ENCODE data around the gene TBC1D14.

DNA sequence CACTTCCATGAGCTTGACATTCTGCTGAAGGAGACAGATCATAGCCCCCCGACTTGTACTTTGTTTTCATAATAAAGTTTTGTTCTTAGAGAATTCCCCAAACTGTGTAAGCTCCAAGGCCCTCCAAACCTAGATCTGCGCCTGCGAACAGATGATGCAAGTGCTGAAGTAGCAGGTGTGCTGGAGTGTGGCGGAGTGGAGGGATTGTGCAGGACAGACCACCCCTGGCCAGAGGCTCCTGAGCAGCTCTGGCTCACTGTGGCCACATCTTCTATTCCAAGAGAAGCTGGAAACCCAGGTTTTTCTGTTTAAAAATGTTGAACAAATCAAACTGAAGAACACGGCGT is 46.4 kb downstream of the TBC1D14 start:
- TF ChIP-seq GABPA (IDR thresholded peaks at IDR 0.05; ENCODE audit: low read depth) (no peak), POLR2AphosphoS5 (IDR thresholded peaks at IDR 0.05; ENCODE audit: low read depth, low read length) (no peak), EZH2phosphoT487 (IDR thresholded peaks at IDR 0.05; ENCODE audit: borderline replicate concordance, low read depth) (no peak), RFX5 (IDR thresholded peaks at IDR 0.05; ENCODE audit: low read length) (no peak), MXI1 (IDR thresholded peaks at IDR 0.05; ENCODE audit: low read depth, low read length) (no peak), NFIC (IDR thresholded peaks at IDR 0.05; ENCODE audit: borderline replicate concordance) (no peak), TAF1 (IDR thresholded peaks at IDR 0.05; ENCODE audit: borderline replicate concordance, low read depth, low read length) (no peak), JUND (IDR thresholded peaks at IDR 0.05) (no peak)
- TF ChIP-seq, protein P1, sequence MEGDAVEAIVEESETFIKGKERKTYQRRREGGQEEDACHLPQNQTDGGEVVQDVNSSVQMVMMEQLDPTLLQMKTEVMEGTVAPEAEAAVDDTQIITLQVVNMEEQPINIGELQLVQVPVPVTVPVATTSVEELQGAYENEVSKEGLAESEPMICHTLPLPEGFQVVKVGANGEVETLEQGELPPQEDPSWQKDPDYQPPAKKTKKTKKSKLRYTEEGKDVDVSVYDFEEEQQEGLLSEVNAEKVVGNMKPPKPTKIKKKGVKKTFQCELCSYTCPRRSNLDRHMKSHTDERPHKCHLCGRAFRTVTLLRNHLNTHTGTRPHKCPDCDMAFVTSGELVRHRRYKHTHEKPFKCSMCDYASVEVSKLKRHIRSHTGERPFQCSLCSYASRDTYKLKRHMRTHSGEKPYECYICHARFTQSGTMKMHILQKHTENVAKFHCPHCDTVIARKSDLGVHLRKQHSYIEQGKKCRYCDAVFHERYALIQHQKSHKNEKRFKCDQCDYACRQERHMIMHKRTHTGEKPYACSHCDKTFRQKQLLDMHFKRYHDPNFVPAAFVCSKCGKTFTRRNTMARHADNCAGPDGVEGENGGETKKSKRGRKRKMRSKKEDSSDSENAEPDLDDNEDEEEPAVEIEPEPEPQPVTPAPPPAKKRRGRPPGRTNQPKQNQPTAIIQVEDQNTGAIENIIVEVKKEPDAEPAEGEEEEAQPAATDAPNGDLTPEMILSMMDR (IDR thresholded peaks at IDR 0.05), result no peak
- TF ChIP-seq, protein P2, sequence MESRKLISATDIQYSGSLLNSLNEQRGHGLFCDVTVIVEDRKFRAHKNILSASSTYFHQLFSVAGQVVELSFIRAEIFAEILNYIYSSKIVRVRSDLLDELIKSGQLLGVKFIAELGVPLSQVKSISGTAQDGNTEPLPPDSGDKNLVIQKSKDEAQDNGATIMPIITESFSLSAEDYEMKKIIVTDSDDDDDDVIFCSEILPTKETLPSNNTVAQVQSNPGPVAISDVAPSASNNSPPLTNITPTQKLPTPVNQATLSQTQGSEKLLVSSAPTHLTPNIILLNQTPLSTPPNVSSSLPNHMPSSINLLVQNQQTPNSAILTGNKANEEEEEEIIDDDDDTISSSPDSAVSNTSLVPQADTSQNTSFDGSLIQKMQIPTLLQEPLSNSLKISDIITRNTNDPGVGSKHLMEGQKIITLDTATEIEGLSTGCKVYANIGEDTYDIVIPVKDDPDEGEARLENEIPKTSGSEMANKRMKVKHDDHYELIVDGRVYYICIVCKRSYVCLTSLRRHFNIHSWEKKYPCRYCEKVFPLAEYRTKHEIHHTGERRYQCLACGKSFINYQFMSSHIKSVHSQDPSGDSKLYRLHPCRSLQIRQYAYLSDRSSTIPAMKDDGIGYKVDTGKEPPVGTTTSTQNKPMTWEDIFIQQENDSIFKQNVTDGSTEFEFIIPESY (IDR thresholded peaks at IDR 0.05; ENCODE audit: borderline replicate concordance, low read depth), result no peak
- TF ChIP-seq, protein P3, sequence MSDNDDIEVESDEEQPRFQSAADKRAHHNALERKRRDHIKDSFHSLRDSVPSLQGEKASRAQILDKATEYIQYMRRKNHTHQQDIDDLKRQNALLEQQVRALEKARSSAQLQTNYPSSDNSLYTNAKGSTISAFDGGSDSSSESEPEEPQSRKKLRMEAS (IDR thresholded peaks at IDR 0.05; ENCODE audit: low read depth), result no peak
